Cardiac muscle cell (in vitro differentiated cells and primary cell): ENCODE results near the gene RAP1A. TPM values are rescaled to one million over a fixed set of nuclear protein-coding genes. Genes with fewer than 3 reads are reported as not detected.

Experiments
- DNase-seq, 2 donors: peaks; one replicate each; pipeline versions ENCODE4 v3.0.0 to v3.0.0-alpha.2; 2010 to 2017; ENCODE audit warnings: low read depth in 1 of 2, low spot score in 1 of 2
- H3K27ac ChIP-seq: fragments of 200-600 bp; sonication (generic); 2 replicates; pipeline ENCODE4 v1.5.1; 2016
- H3K27me3 ChIP-seq: fragments of 200-600 bp; sonication (generic); 2 replicates; pipeline ENCODE4 v1.6.0; 2016; ENCODE audit warnings: control low read depth
- H3K36me3 ChIP-seq: fragments of 200-600 bp; sonication (generic); 2 replicates; pipeline ENCODE4 v1.5.1; 2016; ENCODE audit warnings: control low read depth
- H3K4me1 ChIP-seq: fragments of 200-600 bp; sonication (generic); 2 replicates; pipeline ENCODE4 v1.8.1; 2017; ENCODE audit warnings: low read depth, mild to moderate bottlenecking, mixed run types
- H3K4me3 ChIP-seq: fragments of 200-600 bp; sonication (generic); 2 replicates; pipeline ENCODE4 v1.5.1; 2016; ENCODE audit warnings: mild to moderate bottlenecking
- H3K9me3 ChIP-seq: fragments of 200-600 bp; sonication (generic); 2 replicates; pipeline ENCODE4 v1.5.1; 2017; ENCODE audit warnings: low read depth, mild to moderate bottlenecking, control low read depth
- CTCF ChIP-seq: IDR thresholded peaks from 2 replicates; pipeline ENCODE4 v1.5.1; 2012; ENCODE audit warnings: low read depth, mild to moderate bottlenecking, low read length
- polyA plus RNA-seq: library from polyadenylated mRNA; unstranded; fragments of >200 nt; fragmentation: Nextera tagmentation; extraction: Ambion mirVana; gene quantifications from 2 replicates; pipeline ENCODE4 v1.2.1, GENCODE V29; 2016
- total RNA-seq: library from RNA; depleted of rRNA; stranded (reverse); fragments of >200 nt; gene quantifications from 2 replicates; pipeline ENCODE4 v1.2.3, GENCODE V29; 2016

RAP1A gene
- total and polyA plus RNA-seq, 2 experiments from 2014 or later: 13.5 to 18.3 TPM

- H3K4me3 ChIP-seq: no peak overlapping the region
- DNase-seq: no peak
- no peaks in the 10 kb centered on the region for H3K9me3 ChIP-seq
- no peak for TF ChIP-seq CTCF
- H3K36me3 ChIP-seq: peaks cover 23% of the 10 kb centered on the region
- H3K27me3 ChIP-seq: no peaks in the 10 kb centered on the region
- H3K27ac ChIP-seq: no peak overlapping the region
- H3K4me1 ChIP-seq: peaks cover 6% of the 10 kb centered on the region
These were observed 87.3 kb downstream of the RAP1A start for GRCh38 chr1:111706921-111707320.

- Histone ChIP-seq H3K27me3 (no peaks in the 10 kb centered on the region), H3K4me1 (peaks cover 6% of the 10 kb centered on the region), H3K27ac (no peak overlapping the region), H3K4me3 (no peak overlapping the region), H3K9me3 (no peaks in the 10 kb centered on the region), H3K36me3 (peaks cover 19% of the 10 kb centered on the region)
- DNase-seq: peak in 1 of 2 donors; percentile 9
- no peak for TF ChIP-seq CTCF
These were observed 88.3 kb downstream of the RAP1A start for GRCh38 chr1:111707906-111708305.

GRCh38 chr1:111709986-111710385, 90.4 kb downstream of the RAP1A start:
- peaks cover 6% of the 10 kb centered on the region for H3K4me1 ChIP-seq
- no peak for TF ChIP-seq CTCF
- DNase-seq: no peak
- no peak overlapping the region for H3K27ac ChIP-seq
- peaks cover 19% of the 10 kb centered on the region for H3K36me3 ChIP-seq
- H3K9me3 ChIP-seq: no peaks in the 10 kb centered on the region
- H3K4me3 ChIP-seq: no peak overlapping the region
- no peaks in the 10 kb centered on the region for H3K27me3 ChIP-seq

- Histone ChIP-seq H3K36me3 (no peaks in the 10 kb centered on the region), H3K4me3 (no peak overlapping the region), H3K4me1 (no peaks in the 10 kb centered on the region), H3K27ac (no peak overlapping the region), H3K9me3 (no peaks in the 10 kb centered on the region), H3K27me3 (no peaks in the 10 kb centered on the region)
- no peak for DNase-seq
- TF ChIP-seq CTCF: no peak
These were observed 96.7 kb downstream of the RAP1A start for GRCh38 chr1:111716333-111716732.

GRCh38 chr1:111717450-111717849, 97.9 kb downstream of the RAP1A start:
- H3K4me1 ChIP-seq: no peaks in the 10 kb centered on the region
- H3K9me3 ChIP-seq: no peaks in the 10 kb centered on the region
- no peaks in the 10 kb centered on the region for H3K36me3 ChIP-seq
- no peak overlapping the region for H3K27ac ChIP-seq
- H3K27me3 ChIP-seq: no peaks in the 10 kb centered on the region
- H3K4me3 ChIP-seq: no peak overlapping the region
- no peak for TF ChIP-seq CTCF
- no peak for DNase-seq

GRCh38 chr1:111719135-111719534, 99.5 kb downstream of the RAP1A start:
- H3K27ac ChIP-seq: no peak overlapping the region
- H3K4me1 ChIP-seq: no peaks in the 10 kb centered on the region
- no peak for DNase-seq
- no peaks in the 10 kb centered on the region for H3K27me3 ChIP-seq
- H3K9me3 ChIP-seq: no peaks in the 10 kb centered on the region
- TF ChIP-seq CTCF: no peak
- no peak overlapping the region for H3K4me3 ChIP-seq
- no peaks in the 10 kb centered on the region for H3K36me3 ChIP-seq
